Vagina (tissue), 2 donors: ENCODE data around the gene LIMCH1. TPM values are rescaled to one million over a fixed set of nuclear protein-coding genes. Genes with fewer than 3 reads are reported as not detected.

Source experiments
- DNase-seq, 2 donors: peaks; one replicate each; pipeline ENCODE4 v3.0.0-alpha.2; 2017; ENCODE audit errors: extremely low spot score in 2 of 2
- H3K27ac ChIP-seq: fragments of 200-600 bp; sonication (generic); one replicate; pipeline ENCODE4 v1.5.1; 2019
- H3K27me3 ChIP-seq: fragments of 200-600 bp; sonication (generic); one replicate; pipeline ENCODE4 v1.5.1; 2019
- H3K36me3 ChIP-seq, 2 donors: fragments of 200-600 bp; sonication (generic); one replicate each; pipeline ENCODE4 v1.5.1; 2017 to 2019
- H3K4me1 ChIP-seq: fragments of 200-600 bp; sonication (generic); one replicate; pipeline ENCODE4 v1.5.1; 2019
- H3K4me3 ChIP-seq, 2 donors: fragments of 200-600 bp; sonication (generic); 1 replicate in 1 of 2; 2 replicates in 1 of 2; pipeline ENCODE4 v1.5.1; 2016 to 2019
- H3K9me3 ChIP-seq: fragments of 200-600 bp; sonication (generic); one replicate; pipeline ENCODE4 v1.5.1; 2019
- CTCF ChIP-seq, 3 experiments: fragments of 450-650 bp in 2 of 3; fragments of 200-600 bp in 1 of 3; sonication (generic) in 1 of 3; IDR thresholded peaks; one replicate each; pipeline ENCODE4 v1.5.1; 2017 to 2019; ENCODE audit warnings: antibody characterized with exemption in 3 of 3, mild to moderate bottlenecking in 2 of 3, moderate library complexity in 2 of 3
- POLR2A ChIP-seq, 2 donors: fragments of 450-650 bp; IDR thresholded peaks; one replicate each; pipeline ENCODE4 v1.6.1; 2017; ENCODE audit warnings: antibody characterized with exemption in 2 of 2, mild to moderate bottlenecking in 2 of 2, moderate library complexity in 2 of 2
- POLR2AphosphoS5 ChIP-seq, 2 donors: sonication (generic); formaldehyde crosslinking; IDR thresholded peaks; one replicate each; pipeline ENCODE4 v1.9.0; 2017; ENCODE audit warnings: antibody characterized with exemption in 2 of 2, mild to moderate bottlenecking in 2 of 2, low read depth in 1 of 2; ENCODE audit not compliant: insufficient read depth in 1 of 2
- intact Hi-C: fragments of 100-400 bp; cut with DNase I; formaldehyde crosslinking; loops from one replicate; pipeline ENCODE4 v1.15.1; 2023
- total RNA-seq: library from RNA; depleted of rRNA; stranded (reverse); fragments of >200 nt; gene quantifications from one replicate; pipeline ENCODE4 v1.2.3, GENCODE V29; 2016

The LIMCH1 gene
- total RNA-seq, 1 donor from 2014 or later: 17.9 TPM

- H3K27me3 ChIP-seq: no peaks in the 10 kb centered on the region
- peaks cover 3% of the 10 kb centered on the region for H3K4me1 ChIP-seq
- intact Hi-C loops: no loop called here
- no peak overlapping the region for H3K4me3 ChIP-seq
- TF ChIP-seq POLR2A (IDR thresholded peaks at IDR 0.05): no peak
- TF ChIP-seq POLR2AphosphoS5 (IDR thresholded peaks at IDR 0.05; ENCODE audit: insufficient read depth in 1 of 2, low read depth in 1 of 2): no peak
- no peak for TF ChIP-seq CTCF (IDR thresholded peaks at IDR 0.05)
- H3K27ac ChIP-seq: no peak overlapping the region
- H3K36me3 ChIP-seq: no peaks in the 10 kb centered on the region
- H3K9me3 ChIP-seq: no peaks in the 10 kb centered on the region
- no peak for DNase-seq
Observed at GRCh38 chr4:41624765-41625164, 86.8 kb downstream of the LIMCH1 start.

- intact Hi-C loops: no loop called here
- Histone ChIP-seq H3K9me3 (no peaks in the 10 kb centered on the region), H3K4me3 (no peak overlapping the region), H3K27me3 (no peaks in the 10 kb centered on the region), H3K4me1 (peaks cover 3% of the 10 kb centered on the region), H3K27ac (no peak overlapping the region), H3K36me3 (no peaks in the 10 kb centered on the region)
- DNase-seq: no peak
- TF ChIP-seq CTCF (IDR thresholded peaks at IDR 0.05): no peak
- TF ChIP-seq POLR2A (IDR thresholded peaks at IDR 0.05): no peak
- TF ChIP-seq POLR2AphosphoS5 (IDR thresholded peaks at IDR 0.05; ENCODE audit: insufficient read depth in 1 of 2, low read depth in 1 of 2): no peak
Observed at GRCh38 chr4:41625531-41625930, 87.6 kb downstream of the LIMCH1 start.

GRCh38 chr4:41628936-41629335 is 91.0 kb downstream of the LIMCH1 start:
- H3K36me3 ChIP-seq: no peaks in the 10 kb centered on the region
- H3K4me1 ChIP-seq: peaks cover 3% of the 10 kb centered on the region
- intact Hi-C loops: no loop called here
- H3K27me3 ChIP-seq: no peaks in the 10 kb centered on the region
- no peak for TF ChIP-seq CTCF (IDR thresholded peaks at IDR 0.05)
- TF ChIP-seq POLR2AphosphoS5 (IDR thresholded peaks at IDR 0.05; ENCODE audit: insufficient read depth in 1 of 2, low read depth in 1 of 2): no peak
- DNase-seq: no peak
- H3K27ac ChIP-seq: no peak overlapping the region
- H3K9me3 ChIP-seq: no peaks in the 10 kb centered on the region
- H3K4me3 ChIP-seq: no peak overlapping the region

- Histone ChIP-seq H3K36me3 (no peaks in the 10 kb centered on the region), H3K9me3 (no peaks in the 10 kb centered on the region), H3K27ac (no peak overlapping the region), H3K4me3 (no peak overlapping the region), H3K27me3 (no peaks in the 10 kb centered on the region), H3K4me1 (no peaks in the 10 kb centered on the region)
- TF ChIP-seq CTCF (IDR thresholded peaks at IDR 0.05): no peak
- TF ChIP-seq POLR2A (IDR thresholded peaks at IDR 0.05): no peak
- TF ChIP-seq POLR2AphosphoS5 (IDR thresholded peaks at IDR 0.05; ENCODE audit: insufficient read depth in 1 of 2, low read depth in 1 of 2): no peak
- no peak for DNase-seq
- intact Hi-C loops: no loop called here
Observed at GRCh38 chr4:41631523-41631922, 93.6 kb downstream of the LIMCH1 start.

GRCh38 chr4:41632481-41633073 is 94.6 kb downstream of the LIMCH1 start:
- H3K9me3 ChIP-seq: no peaks in the 10 kb centered on the region
- H3K4me3 ChIP-seq: no peak overlapping the region
- DNase-seq: no peak
- no peak for TF ChIP-seq POLR2A (IDR thresholded peaks at IDR 0.05)
- no peak for TF ChIP-seq CTCF (IDR thresholded peaks at IDR 0.05)
- TF ChIP-seq POLR2AphosphoS5 (IDR thresholded peaks at IDR 0.05; ENCODE audit: insufficient read depth in 1 of 2, low read depth in 1 of 2): no peak
- H3K36me3 ChIP-seq: no peaks in the 10 kb centered on the region
- no peaks in the 10 kb centered on the region for H3K4me1 ChIP-seq
- H3K27ac ChIP-seq: no peak overlapping the region
- no peaks in the 10 kb centered on the region for H3K27me3 ChIP-seq
- intact Hi-C loops: no loop called here
